Esophagus (tissue), 2 donors: Measurements from ENCODE around the gene GNA15. TPM values are rescaled to one million over a fixed set of nuclear protein-coding genes. Genes with fewer than 3 reads are reported as not detected.

ENCODE experiments used
- H3K27ac ChIP-seq, 2 donors: one replicate each; pipeline ENCODE4 v1.5.1; 2013; ENCODE audit warnings: low read depth in 2 of 2, mild to moderate bottlenecking in 2 of 2, inconsistent platforms in 1 of 2, low read length in 1 of 2, moderate library complexity in 1 of 2
- H3K27me3 ChIP-seq, 2 donors: one replicate each; pipeline ENCODE4 v1.6.1; 2013; ENCODE audit warnings: low read length in 2 of 2, control low read depth in 1 of 2, mild to moderate bottlenecking in 1 of 2; ENCODE audit not compliant: insufficient read depth in 2 of 2, control insufficient read depth in 1 of 2
- H3K36me3 ChIP-seq, 2 donors: one replicate each; pipeline ENCODE4 v1.6.1; 2013; ENCODE audit warnings: low read length in 1 of 2; ENCODE audit not compliant: control insufficient read depth in 2 of 2, insufficient read depth in 2 of 2
- H3K4me1 ChIP-seq, 2 donors: one replicate each; pipeline ENCODE4 v1.6.1; 2013; ENCODE audit warnings: low read length in 1 of 2; ENCODE audit not compliant: control insufficient read depth in 2 of 2, insufficient read depth in 2 of 2
- H3K4me3 ChIP-seq, 2 donors: one replicate each; pipeline ENCODE4 v1.5.1; 2013; ENCODE audit warnings: low read length in 2 of 2, mild to moderate bottlenecking in 2 of 2, low read depth in 1 of 2, moderate library complexity in 1 of 2
- H3K9me3 ChIP-seq, 2 donors: one replicate each; pipeline ENCODE4 v1.6.1; 2013; ENCODE audit warnings: mild to moderate bottlenecking in 2 of 2, low read depth in 1 of 2, low read length in 1 of 2, moderate library complexity in 1 of 2; ENCODE audit not compliant: control insufficient read depth in 2 of 2, insufficient read depth in 1 of 2
- WGBS, 2 donors: extraction: QIAGEN DNeasy Blood & Tissue Kit; methylation state at CpG; one replicate each; pipeline ENCODE4 v1.1.7; 2013; 5-methylcytosine and 5-hydroxymethylcytosine counted together
- polyA plus RNA-seq, 2 donors: library from polyadenylated mRNA; stranded (reverse); fragments of 200-250 nt; gene quantifications; one replicate each; pipeline ENCODE4 v1.2.3, GENCODE V29; 2013
- donor health status: healthy with polysubstance abuse.
- donor health status: Bipolar disorder and iron deficiency.

Gene GNA15
- polyA plus RNA-seq, 2 donors, result 118 to 135 TPM

- Histone ChIP-seq H3K27ac (no peak overlapping the region), H3K4me1 (no peaks in the 10 kb centered on the region), H3K36me3 (peaks cover 0 to 52% of the 10 kb centered on the region in 2 donors), H3K4me3 (no peak overlapping the region), H3K9me3 (no peaks in the 10 kb centered on the region), H3K27me3 (no peaks in the 10 kb centered on the region)
- WGBS, 2 donors, result 87 to 89% methylated on average over 38 of the region's 38 CpGs
These were observed 15.1 kb upstream of the GNA15 start for GRCh38 chr19:3120611-3121276.

GRCh38 chr19:3121396-3121795 is 14.4 kb upstream of the GNA15 start:
- H3K27ac ChIP-seq, result no peak overlapping the region
- no peaks in the 10 kb centered on the region for H3K9me3 ChIP-seq
- H3K36me3 ChIP-seq, result peaks cover 0 to 52% of the 10 kb centered on the region in 2 donors
- H3K4me3 ChIP-seq, result no peak overlapping the region
- H3K4me1 ChIP-seq, result peaks cover 0 to 2% of the 10 kb centered on the region in 2 donors
- no peaks in the 10 kb centered on the region for H3K27me3 ChIP-seq
- 88 to 91% methylated on average over 21 to 22 of the region's 22 CpGs for WGBS, 2 donors

GRCh38 chr19:3121821-3122511 is 13.9 kb upstream of the GNA15 start:
- no peaks in the 10 kb centered on the region for H3K27me3 ChIP-seq
- H3K36me3 ChIP-seq, result peaks cover 0 to 47% of the 10 kb centered on the region in 2 donors
- H3K27ac ChIP-seq, result no peak overlapping the region
- no peaks in the 10 kb centered on the region for H3K9me3 ChIP-seq
- no peak overlapping the region for H3K4me3 ChIP-seq
- peaks cover 0 to 2% of the 10 kb centered on the region in 2 donors for H3K4me1 ChIP-seq
- WGBS, 2 donors, result 83 to 86% methylated on average over 31 to 40 of the region's 40 CpGs

- Histone ChIP-seq H3K27me3 (no peaks in the 10 kb centered on the region), H3K4me3 (no peak overlapping the region), H3K27ac (no peak overlapping the region), H3K4me1 (peaks cover 0 to 2% of the 10 kb centered on the region in 2 donors), H3K9me3 (no peaks in the 10 kb centered on the region), H3K36me3 (peaks cover 0 to 46% of the 10 kb centered on the region in 2 donors)
- WGBS, 2 donors, result 90 to 92% methylated on average over 18 to 22 of the region's 22 CpGs
These were observed 13.3 kb upstream of the GNA15 start for GRCh38 chr19:3122512-3122870.

- Histone ChIP-seq H3K4me3 (no peak overlapping the region), H3K4me1 (peaks cover 0 to 2% of the 10 kb centered on the region in 2 donors), H3K27me3 (no peaks in the 10 kb centered on the region), H3K36me3 (peaks cover 0 to 40% of the 10 kb centered on the region in 2 donors), H3K9me3 (no peaks in the 10 kb centered on the region), H3K27ac (no peak overlapping the region)
- 77 to 81% methylated on average over 27 to 29 of the region's 29 CpGs for WGBS, 2 donors
These were observed 12.6 kb upstream of the GNA15 start for GRCh38 chr19:3123088-3123721.

GRCh38 chr19:3123956-3124355 is 11.9 kb upstream of the GNA15 start:
- Histone ChIP-seq H3K9me3 (no peaks in the 10 kb centered on the region), H3K4me1 (peaks cover 0 to 2% of the 10 kb centered on the region in 2 donors), H3K36me3 (peaks cover 0 to 34% of the 10 kb centered on the region in 2 donors), H3K4me3 (no peak overlapping the region), H3K27ac (no peak overlapping the region), H3K27me3 (no peaks in the 10 kb centered on the region)
- WGBS, 2 donors, result 55 to 56% methylated on average over 8 of the region's 8 CpGs

GRCh38 chr19:3124630-3125029 is 11.2 kb upstream of the GNA15 start:
- WGBS, 2 donors, result 62 to 69% methylated on average over 16 of the region's 16 CpGs
- Histone ChIP-seq H3K27ac (no peak overlapping the region), H3K4me3 (no peak overlapping the region), H3K9me3 (no peaks in the 10 kb centered on the region), H3K36me3 (peaks cover 0 to 30% of the 10 kb centered on the region in 2 donors), H3K27me3 (no peaks in the 10 kb centered on the region), H3K4me1 (peaks cover 0 to 2% of the 10 kb centered on the region in 2 donors)

- Histone ChIP-seq H3K27me3 (no peaks in the 10 kb centered on the region), H3K36me3 (peaks cover 0 to 22% of the 10 kb centered on the region in 2 donors), H3K27ac (no peak overlapping the region), H3K4me1 (peaks cover 0 to 2% of the 10 kb centered on the region in 2 donors), H3K9me3 (no peaks in the 10 kb centered on the region), H3K4me3 (no peak overlapping the region)
- 26 to 28% methylated on average over 14 of the region's 14 CpGs for WGBS, 2 donors
These were observed 9.8 kb upstream of the GNA15 start for GRCh38 chr19:3125900-3126524.

GRCh38 chr19:3129112-3129511 is 6.7 kb upstream of the GNA15 start:
- Histone ChIP-seq H3K36me3 (peaks cover 0 to 6% of the 10 kb centered on the region in 2 donors), H3K4me1 (peaks cover 0 to 2% of the 10 kb centered on the region in 2 donors), H3K4me3 (no peak overlapping the region), H3K9me3 (no peaks in the 10 kb centered on the region), H3K27ac (no peak overlapping the region), H3K27me3 (no peaks in the 10 kb centered on the region)
- WGBS, 2 donors, result 22 to 23% methylated on average over 1 of the region's 1 CpG
